B cell (primary cell): ENCODE measurements around the gene GAR1.

Source experiments
- CTCF ChIP-seq: fragments of 200-600 bp; IDR thresholded peaks from one replicate; pipeline ENCODE4 v1.8.0; 2022; ENCODE audit warnings: antibody characterized with exemption, mild to moderate bottlenecking
- EZH2 ChIP-seq: IDR thresholded peaks from 2 replicates; pipeline ENCODE4 v1.6.1; 2012; ENCODE audit warnings: borderline replicate concordance, low read depth, mild to moderate bottlenecking, moderate library complexity, low read length; ENCODE audit not compliant: insufficient read depth, poor library complexity, severe bottlenecking

GRCh38 chr4:109815151-109816081 lies at the start of gene GAR1:
- TF ChIP-seq CTCF (no peak), EZH2 (no peak)
